Hematopoietic multipotent progenitor cell treated with erythropoietin and hydrocortisone succinate and interleukin-3 and kit ligand, for 15 days (in vitro differentiated cells): Measurements from ENCODE around the gene SV2C.
A peak's percentile ranks its signal among the peaks of the same experiment; 100 is the strongest.
"Not testable (repeated sequence)": the region's sequence is repeated elsewhere in the genome, so short reads cannot be mapped to it uniquely, and the experiment has no call there.

ENCODE experiments used
- DNase-seq: peaks from one replicate; pipeline ENCODE4 v3.0.0-alpha.2; 2015; ENCODE audit warnings: low spot score

SV2C gene

DNA sequence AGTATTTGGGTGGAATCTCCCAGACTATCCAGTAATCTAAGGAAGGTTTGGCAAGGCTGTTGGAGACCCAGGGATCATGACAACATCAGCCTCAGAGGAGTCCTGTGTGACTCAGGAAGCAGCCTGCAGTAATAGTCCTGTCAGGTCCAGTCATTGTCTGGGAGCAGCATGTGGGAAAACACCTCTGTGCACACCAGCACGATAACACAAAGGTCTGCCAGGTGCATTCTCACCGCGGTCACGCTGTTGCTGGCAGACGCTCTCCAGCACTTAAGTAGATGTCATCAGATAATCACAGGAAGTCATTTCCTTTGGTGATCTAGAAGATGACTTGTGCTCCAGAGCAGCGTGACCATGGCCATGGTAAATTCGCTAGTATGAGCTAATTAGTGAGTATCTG, 220.7 kb downstream of the SV2C start:
- DNase-seq: no peak

DNA sequence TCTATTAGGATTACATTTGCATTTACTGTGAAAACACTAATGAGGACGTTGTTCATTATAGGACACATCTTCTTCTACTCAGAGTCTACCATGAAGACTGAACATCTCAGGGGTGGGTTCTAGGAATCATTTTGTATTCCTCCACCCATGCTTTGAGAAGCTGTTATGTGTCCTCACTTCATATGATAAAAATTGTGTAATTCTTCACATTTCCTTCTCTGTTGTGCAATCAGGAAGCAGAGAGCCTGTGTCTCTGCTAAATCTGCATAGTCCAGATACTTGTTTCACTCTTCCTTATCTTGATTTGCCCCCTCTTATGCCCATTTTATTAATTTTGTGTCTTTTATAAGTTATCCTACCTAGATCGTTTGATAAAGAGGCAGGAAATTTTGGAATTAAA, 222.1 kb downstream of the SV2C start:
- DNase-seq: no peak

GRCh38 chr5:76305775-76306174, 222.6 kb downstream of the SV2C start:
- DNase-seq: no peak

DNA sequence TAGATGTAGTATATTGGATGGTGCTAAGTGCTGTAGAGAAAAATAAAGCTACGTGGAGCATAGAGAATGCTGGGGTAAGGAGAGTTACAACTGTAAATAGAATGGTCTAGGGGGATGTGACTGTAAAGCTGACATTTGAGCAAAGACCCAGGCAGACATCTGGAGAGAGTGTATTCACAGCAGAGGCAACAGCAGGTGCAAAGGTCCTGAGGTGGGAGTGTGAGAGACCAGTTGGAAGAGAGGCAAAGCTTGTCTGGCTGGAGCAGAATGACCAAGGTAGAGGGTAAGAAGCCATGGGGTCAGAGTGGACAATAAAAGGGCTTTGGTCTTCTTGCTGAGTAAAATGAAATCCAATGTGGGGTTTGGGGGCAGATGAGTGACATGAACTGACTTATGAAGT, 227.0 kb downstream of the SV2C start:
- no peak for DNase-seq

GRCh38 chr5:76312783-76313182, 229.6 kb downstream of the SV2C start:
- no peak for DNase-seq

DNA sequence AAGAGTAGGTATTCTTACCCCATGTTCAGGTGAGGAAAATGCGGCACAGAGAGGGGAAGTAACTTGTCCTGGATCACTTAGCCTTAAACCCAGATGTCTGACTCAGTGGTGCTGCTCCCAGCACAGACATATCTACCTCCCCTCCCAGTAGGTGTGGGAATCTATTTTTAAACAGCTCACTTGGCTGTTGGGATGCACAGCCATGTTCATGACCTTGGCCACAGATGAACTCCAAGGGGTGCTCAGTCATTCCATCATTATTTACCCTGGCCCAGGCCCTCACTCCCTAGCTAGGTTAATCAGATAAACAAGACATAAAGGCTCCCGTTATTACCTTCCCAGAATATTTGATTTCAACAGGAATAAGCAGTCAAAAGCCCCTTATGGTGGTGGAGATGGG, 231.5 kb downstream of the SV2C start:
- no peak for DNase-seq

DNA sequence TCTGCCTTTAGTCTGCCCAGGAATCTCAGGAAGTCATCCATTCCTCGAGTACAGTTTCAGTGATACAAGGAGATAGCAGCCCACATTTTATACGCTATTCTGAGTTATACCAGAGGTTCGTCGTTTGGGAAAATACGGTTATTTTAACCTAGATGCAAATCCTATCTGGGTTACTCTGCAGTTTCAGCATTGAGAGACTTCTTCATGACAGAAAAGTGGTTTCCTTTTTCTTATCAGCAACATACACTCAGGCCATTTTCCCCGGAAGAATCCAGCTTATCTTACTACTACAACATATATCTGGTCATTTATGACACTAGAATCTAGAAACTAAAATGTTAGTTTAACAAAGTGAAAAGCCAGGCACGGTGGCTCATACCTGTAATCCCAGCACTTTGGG, 236.5 kb downstream of the SV2C start:
- peak; percentile 53 for DNase-seq

DNA sequence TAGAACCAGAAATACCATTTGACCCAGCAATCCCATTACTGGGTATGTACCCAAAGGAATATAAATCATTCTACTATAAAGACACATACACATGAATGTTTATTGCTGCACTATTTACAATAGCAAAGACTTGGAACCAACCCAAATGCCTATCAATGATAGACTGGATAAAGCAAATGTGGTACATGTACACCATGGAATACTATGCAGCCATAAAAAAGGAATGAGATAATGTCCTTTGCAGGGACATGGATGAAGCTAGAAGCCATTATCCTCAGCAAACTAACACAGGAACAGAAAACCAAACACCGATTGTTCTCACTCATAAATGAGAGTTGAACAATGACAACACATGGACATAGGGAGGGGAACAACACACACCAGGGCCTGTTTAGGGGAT, 240.3 kb downstream of the SV2C start:
- not testable (repeated sequence) for DNase-seq

- DNase-seq: no peak
These were observed 242.1 kb downstream of the SV2C start for GRCh38 chr5:76325326-76325725.

GRCh38 chr5:76325876-76326491, 242.8 kb downstream of the SV2C start:
- DNase-seq: no peak

DNA sequence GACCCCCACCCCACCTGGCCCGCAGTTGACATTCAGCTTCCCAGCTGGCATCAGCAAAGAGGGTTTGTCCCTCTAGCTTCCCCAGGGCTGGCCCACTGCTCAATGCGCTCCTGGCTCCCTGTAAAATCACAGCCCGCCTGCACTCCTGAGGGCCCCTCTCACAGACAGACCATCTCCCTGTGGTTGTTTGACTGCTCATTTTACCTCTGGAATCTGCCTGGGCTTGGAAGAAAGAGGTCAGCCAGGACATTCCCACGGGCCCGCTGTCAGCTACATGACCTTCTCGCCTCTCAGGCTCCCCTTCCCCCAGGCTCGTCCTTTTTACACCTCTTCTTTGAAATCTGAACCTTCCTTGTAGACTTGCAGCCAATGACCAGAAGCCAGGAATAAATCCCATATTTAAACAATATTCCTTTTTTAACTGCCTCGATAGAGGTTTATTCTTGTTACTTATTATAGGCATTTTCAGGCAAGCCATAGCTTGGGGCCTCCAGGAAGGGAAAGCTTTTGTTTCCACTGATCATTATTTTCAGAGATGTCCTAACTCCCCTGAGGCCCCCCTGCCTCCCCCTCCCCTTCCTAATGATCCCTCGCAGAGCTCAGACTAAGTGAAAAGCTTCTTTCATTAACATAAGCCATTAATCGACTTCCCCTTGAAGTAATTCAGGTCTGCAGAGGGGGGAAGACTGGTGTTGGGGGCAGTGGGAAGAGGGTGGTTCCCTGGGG, 243.6 kb downstream of the SV2C start:
- no peak for DNase-seq

DNA sequence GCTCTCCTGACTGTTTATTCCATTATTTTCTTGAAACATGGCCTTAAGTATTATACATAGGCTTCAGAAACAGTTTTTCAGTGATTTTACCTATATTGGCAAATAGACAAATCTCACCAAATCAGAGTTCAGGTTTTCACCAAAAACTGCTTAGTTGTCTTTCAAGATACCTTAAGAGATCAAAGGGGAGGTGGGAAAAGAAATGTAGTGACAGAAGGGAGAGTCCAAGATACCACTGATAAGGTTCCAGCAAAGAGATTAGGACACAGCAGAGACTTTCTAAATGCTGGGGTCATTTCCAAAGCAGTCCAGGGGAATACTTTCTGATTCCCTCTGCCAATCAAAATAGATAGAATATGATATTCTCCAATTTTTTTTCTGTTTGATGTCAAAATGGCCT, 246.2 kb downstream of the SV2C start:
- DNase-seq: no peak

DNA sequence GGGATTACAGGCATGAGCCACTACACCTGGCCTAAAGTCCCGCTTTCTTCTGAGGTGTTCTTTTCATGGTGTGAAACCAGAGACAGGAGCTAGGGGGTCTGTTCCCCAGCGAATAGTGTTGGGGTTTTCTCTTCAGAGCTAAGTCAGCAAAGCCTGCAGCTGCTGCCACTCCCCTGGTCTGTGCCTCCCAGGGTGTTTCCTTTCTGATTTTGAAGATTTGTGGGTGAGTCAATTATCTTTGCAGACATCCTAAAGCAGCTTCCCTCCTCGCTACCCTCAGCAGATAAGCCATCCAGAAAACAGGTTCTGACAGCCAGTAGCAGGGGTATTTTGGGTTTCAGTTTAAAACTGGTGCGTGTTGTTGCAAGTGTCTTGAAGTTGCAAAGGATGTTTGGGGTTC, 247.9 kb downstream of the SV2C start:
- no peak for DNase-seq

GRCh38 chr5:76332102-76332501, 248.9 kb downstream of the SV2C start:
- no peak for DNase-seq

DNA sequence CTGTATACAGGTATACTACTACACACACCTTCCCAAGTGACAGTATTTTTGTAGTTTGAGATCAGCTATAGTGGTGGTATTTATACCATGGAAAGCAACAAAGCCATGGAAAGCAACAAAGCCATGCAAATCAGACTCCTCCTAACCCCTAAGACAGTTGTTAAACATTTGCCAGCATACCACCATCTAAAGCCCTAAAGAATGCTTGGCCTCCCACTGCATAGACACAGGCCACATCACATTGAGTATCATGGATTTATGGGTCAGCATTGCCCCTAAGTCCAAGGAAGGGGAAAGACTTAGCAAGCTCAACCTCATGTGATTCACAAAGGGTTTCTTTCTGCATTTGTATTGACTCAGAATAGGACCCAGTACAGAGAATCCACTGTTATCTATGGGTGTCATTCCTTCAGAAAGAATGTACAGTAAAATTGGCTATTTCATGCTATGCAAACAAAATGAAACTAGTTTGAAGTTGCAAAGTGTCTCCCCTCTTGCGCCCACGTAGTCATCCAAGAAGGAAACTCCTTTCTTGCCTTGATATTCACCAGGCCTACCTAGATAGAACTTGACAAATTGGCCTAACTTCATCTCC, 249.5 kb downstream of the SV2C start:
- no peak for DNase-seq

DNA sequence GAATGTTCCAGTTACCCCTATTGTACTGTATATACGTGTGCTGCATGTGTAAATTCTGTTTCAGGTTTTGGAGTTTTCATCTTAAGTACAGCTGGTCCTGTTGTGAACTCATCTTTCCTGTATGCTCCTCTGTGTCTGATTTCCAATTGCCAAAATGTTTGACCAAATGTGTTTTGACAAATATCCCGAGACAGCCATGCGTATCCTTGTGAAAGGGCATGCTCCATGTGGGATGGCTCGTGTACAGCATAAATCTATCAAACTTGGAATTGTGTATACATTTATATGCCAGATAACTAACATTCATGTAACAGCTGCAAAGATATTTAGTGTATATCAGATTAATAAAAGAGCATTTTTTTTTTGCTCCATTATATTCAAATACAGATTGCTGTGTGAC, 250.4 kb downstream of the SV2C start:
- no peak for DNase-seq

DNA sequence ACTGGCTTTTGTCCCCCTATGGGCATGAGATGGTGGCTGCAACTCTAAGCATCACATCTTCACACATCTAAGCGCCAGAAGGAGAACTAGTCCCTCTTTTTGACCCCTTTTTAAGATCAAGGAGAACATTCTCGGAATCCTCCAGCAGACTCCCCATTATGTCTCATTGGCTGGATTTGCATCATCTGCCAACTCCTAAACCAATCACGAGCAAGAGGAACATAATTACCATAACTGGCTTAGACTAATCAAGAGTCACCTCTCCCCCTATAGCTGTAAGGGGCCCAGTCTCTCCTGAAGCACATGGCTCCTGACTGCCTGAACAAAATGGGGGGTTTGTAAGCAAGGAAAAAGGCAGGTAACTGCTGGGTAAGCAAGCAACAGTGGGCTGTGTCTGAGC, 251.4 kb downstream of the SV2C start:
- no peak for DNase-seq

DNA sequence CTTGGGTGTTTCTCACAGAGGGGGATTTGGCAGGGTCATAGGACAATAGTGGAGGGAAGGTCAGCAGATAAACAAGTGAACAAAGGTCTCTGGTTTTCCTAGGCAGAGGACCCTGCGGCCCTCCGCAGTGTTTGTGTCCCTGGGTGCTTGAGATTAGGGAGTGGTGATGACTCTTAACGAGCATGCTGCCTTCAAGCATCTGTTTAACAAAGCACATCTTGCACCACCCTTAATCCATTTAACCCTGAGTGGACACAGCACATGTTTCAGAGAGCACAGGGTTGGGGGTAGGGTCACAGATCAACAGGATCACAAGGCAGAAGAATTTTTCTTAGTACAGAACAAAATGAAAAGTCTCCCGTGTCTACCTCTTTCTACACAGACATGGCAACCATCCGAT, 252.3 kb downstream of the SV2C start:
- DNase-seq: not testable (repeated sequence)

DNA sequence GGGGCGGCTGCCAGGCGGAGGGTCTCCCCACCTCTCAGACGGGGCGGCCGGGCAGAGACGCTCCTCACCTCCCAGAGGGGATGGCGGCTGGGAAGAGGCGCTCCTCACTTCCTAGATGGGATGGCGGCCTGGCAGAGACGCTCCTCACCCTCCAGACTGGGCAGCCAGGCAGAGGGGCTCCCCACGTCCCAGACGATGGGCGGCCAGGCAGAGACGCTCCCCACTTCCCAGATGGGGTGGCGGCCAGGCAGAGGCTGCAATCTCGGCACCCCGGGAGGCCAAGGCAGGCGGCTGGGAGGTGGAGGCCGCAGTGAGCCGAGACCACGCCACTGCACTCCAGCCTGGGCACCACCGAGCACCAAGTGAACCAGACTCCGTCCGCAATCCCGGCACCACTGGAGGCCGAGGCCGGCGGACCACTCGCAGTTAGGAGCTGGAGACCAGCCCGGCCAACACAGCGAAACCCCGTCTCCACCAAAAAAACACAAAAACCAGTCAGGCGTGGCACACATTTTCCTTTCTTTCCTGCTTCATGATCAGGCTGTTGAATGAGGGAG, 253.1 kb downstream of the SV2C start:
- DNase-seq: not testable (repeated sequence)

DNA sequence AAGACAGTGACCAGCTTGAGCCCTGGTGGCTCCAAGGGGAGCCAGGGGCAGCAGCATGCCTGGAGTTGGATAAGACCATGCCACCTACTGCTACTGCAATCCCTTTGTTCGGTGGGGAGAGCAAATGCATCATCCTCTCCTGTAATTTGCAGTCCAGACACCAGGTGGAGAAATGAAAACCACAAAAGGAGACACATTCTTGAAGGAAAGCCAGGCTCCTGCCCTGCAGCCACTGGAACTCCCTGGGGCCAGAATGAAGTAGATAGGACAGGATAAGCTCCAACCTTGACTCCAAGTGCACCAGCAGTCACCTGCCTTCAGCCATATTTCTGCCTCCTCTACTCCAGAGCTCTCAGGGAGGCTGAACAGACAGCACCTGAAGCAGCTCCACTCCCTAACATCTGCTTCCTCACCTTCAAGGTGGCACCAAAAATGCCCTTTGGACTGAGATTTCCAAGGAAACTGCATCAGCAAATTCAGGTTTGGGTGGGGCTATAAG, 254.8 kb downstream of the SV2C start:
- peak; percentile 77 for DNase-seq

DNA sequence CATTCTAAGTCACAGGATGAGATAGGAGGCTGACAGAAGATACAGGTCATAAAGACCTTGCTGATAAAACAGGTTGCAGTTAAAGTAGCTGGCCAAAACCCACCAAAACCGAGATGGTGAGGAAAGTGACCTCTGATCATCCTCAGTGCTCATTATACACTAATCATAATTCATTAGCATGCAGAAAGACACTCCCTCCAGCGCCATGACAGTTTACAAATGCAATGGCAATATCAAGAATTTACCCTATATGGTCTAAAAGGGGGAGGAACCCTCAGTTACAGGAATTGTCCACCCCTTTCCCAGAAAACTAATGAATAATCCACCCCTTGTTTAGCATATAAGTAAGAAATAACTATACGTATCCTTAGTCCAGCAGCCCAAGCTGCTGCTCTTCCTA, 256.7 kb downstream of the SV2C start:
- DNase-seq: peak; percentile 28

- no peak for DNase-seq
These were observed 258.6 kb downstream of the SV2C start for GRCh38 chr5:76341651-76342334.

- DNase-seq: no peak
These were observed 259.3 kb downstream of the SV2C start for GRCh38 chr5:76342474-76342873.
